Calu3 (cell line): ENCODE measurements around the gene DPF3. TPM values are rescaled to one million over a fixed set of nuclear protein-coding genes. Genes with fewer than 3 reads are reported as not detected.

ENCODE experiments used
- BruUV-seq: library from RNA; stranded (reverse); fragments of 400-500 nt; replicated peaks from 2 replicates; lab custom pipeline; 2021; lab: Mats Ljungman, UMichigan
- CTCF ChIA-PET: fragments of 300-600 bp; sonication (Branson Sonifier 250); formaldehyde crosslinking; loops from one replicate; lab custom pipeline; 2022; ENCODE audit warnings: antibody characterized with exemption; lab: Charles Lee
- DNase-seq: peaks from one replicate; pipeline ENCODE4 v3.0.0; 2022
- H3K27ac Mint-ChIP-seq: one replicate; pipeline ENCODE4 v1.8.0; 2022; ENCODE audit warnings: mixed read lengths; ENCODE audit not compliant: unreplicated experiment
- H3K27me3 Mint-ChIP-seq: one replicate; pipeline ENCODE4 v1.8.0; 2022; ENCODE audit warnings: mixed read lengths; ENCODE audit not compliant: unreplicated experiment
- H3K36me3 Mint-ChIP-seq: one replicate; pipeline ENCODE4 v1.8.0; 2022; ENCODE audit warnings: mild to moderate bottlenecking, moderate library complexity, mixed read lengths; ENCODE audit not compliant: insufficient read depth, unreplicated experiment
- H3K4me1 Mint-ChIP-seq: one replicate; pipeline ENCODE4 v1.8.0; 2022; ENCODE audit warnings: mild to moderate bottlenecking, low read depth, mixed read lengths; ENCODE audit not compliant: unreplicated experiment
- H3K4me3 Mint-ChIP-seq: one replicate; pipeline ENCODE4 v1.8.0; 2022; ENCODE audit warnings: mild to moderate bottlenecking, low read depth, moderate library complexity, mixed read lengths; ENCODE audit not compliant: unreplicated experiment
- H3K9me3 Mint-ChIP-seq: one replicate; pipeline ENCODE4 v1.8.0; 2022; ENCODE audit warnings: low read depth, mixed read lengths; ENCODE audit not compliant: unreplicated experiment
- intact Hi-C: fragments of 100-400 bp; cut with micrococcal nuclease; formaldehyde crosslinking; loops from one replicate; pipeline ENCODE4 v1.10.0; 2022; ENCODE audit not compliant: unreplicated experiment
- total RNA-seq: library from RNA; stranded (reverse); gene quantifications from 2 replicates; pipeline ENCODE4 v1.2.3, GENCODE V29; 2022
- TF ChIP-seq, protein P1 (sequence below): fragments of 200-600 bp; IDR thresholded peaks from one replicate; pipeline ENCODE4 v1.8.0; 2022; ENCODE audit warnings: antibody characterized with exemption; ENCODE audit not compliant: unreplicated experiment

Gene DPF3
- total RNA-seq, 1 experiment from 2014 or later = 9.6 TPM

DNA sequence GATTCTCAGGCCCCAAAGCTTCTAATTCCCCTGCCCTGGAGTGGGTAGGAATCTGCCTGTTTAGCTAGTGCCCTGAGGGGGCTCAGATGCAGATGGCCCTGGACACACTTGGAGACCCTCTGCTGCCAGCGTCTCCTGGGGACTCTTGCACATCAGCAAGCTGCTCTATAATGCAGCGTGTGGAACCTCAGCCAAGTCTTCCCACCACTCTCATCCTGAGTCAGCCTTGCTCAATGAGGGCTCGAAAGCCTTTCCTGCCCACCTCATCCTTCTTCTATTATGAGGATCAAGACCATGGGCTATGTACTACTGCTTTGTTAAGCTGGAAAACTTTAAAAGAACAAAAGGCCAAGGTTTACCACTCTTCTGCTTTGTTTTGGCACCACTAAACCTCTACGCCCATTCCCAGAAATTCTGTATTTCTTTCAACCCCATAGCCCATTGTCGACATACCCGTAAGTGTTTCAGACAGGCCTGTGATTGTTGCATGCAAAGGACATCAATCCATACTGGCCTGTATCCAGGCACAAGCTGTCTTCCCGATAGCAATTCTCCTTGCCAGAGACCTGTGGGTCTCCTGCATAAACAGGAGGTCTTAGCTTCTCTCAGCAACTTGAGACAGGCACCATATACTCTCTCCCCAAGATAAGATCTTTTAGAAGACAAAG is 246.9 kb downstream of the DPF3 start:
- intact Hi-C loops = no loop called here
- CTCF ChIA-PET = interaction anchor here (0.6 kb wide), 1 partner anchor 857 kb away, joined by 3 read pairs; no protein-coding TSS in a partner anchor
- no peaks in the 10 kb centered on the region for H3K27me3 Mint-ChIP-seq
- no peaks in the 10 kb centered on the region for H3K9me3 Mint-ChIP-seq
- peaks cover 8% of the 10 kb centered on the region for H3K4me1 Mint-ChIP-seq
- H3K4me3 Mint-ChIP-seq = no peak overlapping the region
- TF ChIP-seq, protein P1, sequence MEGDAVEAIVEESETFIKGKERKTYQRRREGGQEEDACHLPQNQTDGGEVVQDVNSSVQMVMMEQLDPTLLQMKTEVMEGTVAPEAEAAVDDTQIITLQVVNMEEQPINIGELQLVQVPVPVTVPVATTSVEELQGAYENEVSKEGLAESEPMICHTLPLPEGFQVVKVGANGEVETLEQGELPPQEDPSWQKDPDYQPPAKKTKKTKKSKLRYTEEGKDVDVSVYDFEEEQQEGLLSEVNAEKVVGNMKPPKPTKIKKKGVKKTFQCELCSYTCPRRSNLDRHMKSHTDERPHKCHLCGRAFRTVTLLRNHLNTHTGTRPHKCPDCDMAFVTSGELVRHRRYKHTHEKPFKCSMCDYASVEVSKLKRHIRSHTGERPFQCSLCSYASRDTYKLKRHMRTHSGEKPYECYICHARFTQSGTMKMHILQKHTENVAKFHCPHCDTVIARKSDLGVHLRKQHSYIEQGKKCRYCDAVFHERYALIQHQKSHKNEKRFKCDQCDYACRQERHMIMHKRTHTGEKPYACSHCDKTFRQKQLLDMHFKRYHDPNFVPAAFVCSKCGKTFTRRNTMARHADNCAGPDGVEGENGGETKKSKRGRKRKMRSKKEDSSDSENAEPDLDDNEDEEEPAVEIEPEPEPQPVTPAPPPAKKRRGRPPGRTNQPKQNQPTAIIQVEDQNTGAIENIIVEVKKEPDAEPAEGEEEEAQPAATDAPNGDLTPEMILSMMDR = no peak
- BruUV-seq = no TSS peak
- no peak for DNase-seq
- no peak overlapping the region for H3K27ac Mint-ChIP-seq
- no peaks in the 10 kb centered on the region for H3K36me3 Mint-ChIP-seq

GRCh38 chr14:72645706-72646105 is 248.2 kb downstream of the DPF3 start:
- intact Hi-C loops = no loop called here
- no TSS peak for BruUV-seq
- DNase-seq = no peak
- no peak overlapping the region for H3K4me3 Mint-ChIP-seq
- no peak overlapping the region for H3K27ac Mint-ChIP-seq
- CTCF ChIA-PET = no interaction called here
- H3K4me1 Mint-ChIP-seq = peaks cover 8% of the 10 kb centered on the region
- TF ChIP-seq, protein P1 = no peak
- H3K36me3 Mint-ChIP-seq = no peaks in the 10 kb centered on the region
- peaks cover 2% of the 10 kb centered on the region for H3K9me3 Mint-ChIP-seq
- H3K27me3 Mint-ChIP-seq = no peaks in the 10 kb centered on the region

- DNase-seq = no peak
- Mint-ChIP-seq H3K9me3 (peaks cover 8% of the 10 kb centered on the region), H3K27ac (no peak overlapping the region), H3K36me3 (no peaks in the 10 kb centered on the region), H3K27me3 (no peaks in the 10 kb centered on the region), H3K4me1 (peaks cover 8% of the 10 kb centered on the region), H3K4me3 (no peak overlapping the region)
- TF ChIP-seq, protein P1 = no peak
- intact Hi-C loops = no loop called here
- no TSS peak for BruUV-seq
- CTCF ChIA-PET = interaction anchor here (0.7 kb wide), 1 partner anchor 244 kb away, joined by 4 read pairs; no protein-coding TSS in a partner anchor
Observed at GRCh38 chr14:72644758-72645489, 249.0 kb downstream of the DPF3 start.

DNA sequence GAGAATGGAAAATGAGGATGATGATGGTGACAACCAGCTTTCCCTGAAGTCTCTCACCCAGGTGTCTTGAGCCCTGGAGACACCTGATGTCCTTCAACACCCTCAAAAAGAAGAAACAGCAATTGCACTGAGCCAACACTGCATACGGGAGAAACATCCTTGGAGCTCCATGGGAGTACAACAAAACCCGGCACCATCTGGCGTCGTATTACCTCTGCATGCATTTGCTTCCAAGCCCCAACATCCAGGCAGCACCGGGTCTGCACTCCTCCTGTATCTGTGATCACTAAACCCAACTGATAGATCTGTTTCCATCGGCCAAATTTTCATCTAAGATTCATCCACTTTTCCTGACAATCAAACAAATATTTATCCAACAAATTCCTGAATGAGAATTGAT is 249.9 kb downstream of the DPF3 start:
- H3K36me3 Mint-ChIP-seq = no peaks in the 10 kb centered on the region

More for the DNA sequence above, 249.9 kb downstream of the DPF3 start:
- no TSS peak for BruUV-seq
- H3K9me3 Mint-ChIP-seq = peaks cover 8% of the 10 kb centered on the region
- H3K4me1 Mint-ChIP-seq = peaks cover 8% of the 10 kb centered on the region
- H3K4me3 Mint-ChIP-seq = no peak overlapping the region
- no peak for DNase-seq
- H3K27me3 Mint-ChIP-seq = no peaks in the 10 kb centered on the region
- TF ChIP-seq, protein P1 = no peak
- H3K27ac Mint-ChIP-seq = peak overlapping the region; percentile 11
- CTCF ChIA-PET = no interaction called here
- intact Hi-C loops = no loop called here
